Activated T-helper 2 cell treated with anti-CD3 and anti-CD28 coated beads, Interferon-gamma antibody, Interleukin-2, Interleukin-4, amounts not matched to agents 10 μg/mL and 5 μg/mL and 100 μg/mL, durations not matched to agents 14 hours and 24 hours and 36 hours (primary cell): ENCODE measurements around the gene CHRM1. TPM values are rescaled to one million over a fixed set of nuclear protein-coding genes. Genes with fewer than 3 reads are reported as not detected.

ENCODE experiments used
- DNase-seq: peaks from one replicate; pipeline ENCODE4 v3.0.0; 2021; ENCODE audit warnings: low spot score
- H3K27ac Mint-ChIP-seq: one replicate; pipeline ENCODE4 v1.8.0; 2021; ENCODE audit warnings: mixed read lengths
- H3K27me3 Mint-ChIP-seq: one replicate; pipeline ENCODE4 v1.8.0; 2021; ENCODE audit warnings: low read depth, mixed read lengths
- H3K36me3 Mint-ChIP-seq: one replicate; pipeline ENCODE4 v1.8.0; 2021; ENCODE audit warnings: low read depth, mixed read lengths
- H3K4me1 Mint-ChIP-seq: one replicate; pipeline ENCODE4 v1.8.0; 2021; ENCODE audit warnings: low read depth, mixed read lengths
- H3K4me3 Mint-ChIP-seq: one replicate; pipeline ENCODE4 v1.8.0; 2021; ENCODE audit warnings: low read depth, mild to moderate bottlenecking, moderate library complexity, mixed read lengths
- H3K9me3 Mint-ChIP-seq: one replicate; pipeline ENCODE4 v1.8.0; 2021; ENCODE audit warnings: mixed read lengths
- intact Hi-C: fragments of 100-400 bp; cut with micrococcal nuclease; formaldehyde crosslinking; loops from one replicate; pipeline ENCODE4 v1.15.1; 2023
- total RNA-seq: library from RNA; stranded (reverse); gene quantifications from 2 replicates; pipeline ENCODE4 v1.2.3, GENCODE V29; 2022

Gene CHRM1
- total RNA-seq, 1 donor from 2014 or later, result not detected

- H3K4me1 Mint-ChIP-seq, result peaks cover 9% of the 10 kb centered on the region
- intact Hi-C loops, result loop anchor here (10.0 kb wide), 1 partner anchor 1418 kb away; the partner anchor contains the start of gene LRRC10B
- DNase-seq, result no peak
Observed at GRCh38 chr11:62922653-62923431, 1.7 kb upstream of the CHRM1 start.

GRCh38 chr11:62922189-62922589, 1.0 kb upstream of the CHRM1 start:
- Mint-ChIP-seq H3K9me3 (no peaks in the 10 kb centered on the region), H3K4me1 (peaks cover 9% of the 10 kb centered on the region), H3K36me3 (no peaks in the 10 kb centered on the region), H3K4me3 (no peak overlapping the region), H3K27ac (no peak overlapping the region), H3K27me3 (peaks cover 66% of the 10 kb centered on the region)
- intact Hi-C loops, result loop anchor here (10.0 kb wide), 1 partner anchor 1417 kb away; the partner anchor contains the start of gene LRRC10B
- DNase-seq, result no peak

More at GRCh38 chr11:62922653-62923431, 1.7 kb upstream of the CHRM1 start:
- no peaks in the 10 kb centered on the region for H3K9me3 Mint-ChIP-seq
- H3K27ac Mint-ChIP-seq, result no peak overlapping the region
- H3K27me3 Mint-ChIP-seq, result peaks cover 73% of the 10 kb centered on the region
- no peak overlapping the region for H3K4me3 Mint-ChIP-seq
- no peaks in the 10 kb centered on the region for H3K36me3 Mint-ChIP-seq

- Mint-ChIP-seq H3K4me1 (peaks cover 9% of the 10 kb centered on the region), H3K9me3 (no peaks in the 10 kb centered on the region), H3K27me3 (peaks cover 64% of the 10 kb centered on the region), H3K36me3 (no peaks in the 10 kb centered on the region), H3K4me3 (no peak overlapping the region), H3K27ac (no peak overlapping the region)
- intact Hi-C loops, result loop anchor here (10.0 kb wide), 1 partner anchor 1417 kb away; the partner anchor contains the start of gene LRRC10B
- no peak for DNase-seq
Observed at GRCh38 chr11:62921573-62922188, 518 bp upstream of the CHRM1 start.

DNA sequence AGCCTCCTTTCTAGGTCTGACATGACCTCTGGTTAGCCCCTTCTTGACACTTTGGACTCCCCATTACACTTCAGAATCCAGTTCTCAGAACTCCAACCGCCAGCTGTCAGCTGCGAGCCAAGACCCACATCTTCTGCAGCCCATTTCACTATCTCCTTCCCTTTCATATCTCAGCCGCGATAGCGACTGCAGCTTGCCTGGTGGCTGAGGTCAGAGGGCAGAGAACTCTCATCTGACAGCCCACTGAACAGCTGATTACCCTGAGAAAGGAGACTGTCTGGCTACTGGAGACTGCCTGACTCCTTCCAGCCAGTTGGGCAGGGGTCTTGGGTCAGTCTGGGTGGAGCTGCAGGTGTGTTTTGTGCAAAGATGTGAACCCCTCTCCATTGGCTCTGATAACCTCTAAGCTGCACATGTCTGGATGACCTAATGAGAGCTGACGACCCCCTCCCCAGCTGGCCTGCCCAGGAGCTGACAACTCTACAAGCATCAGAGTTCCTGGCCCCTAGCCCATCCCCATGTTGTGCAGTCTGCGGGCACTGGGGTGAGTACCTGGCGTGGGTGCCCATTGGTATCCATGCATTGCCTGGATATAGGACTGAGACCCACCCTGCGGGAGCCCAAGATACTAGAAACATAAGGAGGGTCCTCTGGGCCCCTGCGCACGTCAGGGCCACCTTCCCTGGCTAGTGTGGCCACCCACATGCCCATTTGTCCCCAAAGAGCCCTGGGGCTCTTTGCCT, 1.1 kb downstream of the CHRM1 start:
- Mint-ChIP-seq H3K9me3 (no peaks in the 10 kb centered on the region), H3K4me3 (no peak overlapping the region), H3K36me3 (no peaks in the 10 kb centered on the region), H3K27me3 (peaks cover 52% of the 10 kb centered on the region), H3K4me1 (peaks cover 5% of the 10 kb centered on the region), H3K27ac (no peak overlapping the region)
- DNase-seq, result no peak
- intact Hi-C loops, result loop anchor here (10.0 kb wide), 1 partner anchor 1415 kb away; the partner anchor contains the start of gene LRRC10B

- no peaks in the 10 kb centered on the region for H3K36me3 Mint-ChIP-seq
- H3K27me3 Mint-ChIP-seq, result peaks cover 51% of the 10 kb centered on the region
- no peak for DNase-seq
- peaks cover 5% of the 10 kb centered on the region for H3K4me1 Mint-ChIP-seq
- no peak overlapping the region for H3K4me3 Mint-ChIP-seq
- H3K9me3 Mint-ChIP-seq, result no peaks in the 10 kb centered on the region
- intact Hi-C loops, result no loop called here
- no peak overlapping the region for H3K27ac Mint-ChIP-seq
Observed at GRCh38 chr11:62919476-62919875, 1.7 kb downstream of the CHRM1 start.

GRCh38 chr11:62918531-62918930, 2.6 kb downstream of the CHRM1 start:
- no peaks in the 10 kb centered on the region for H3K9me3 Mint-ChIP-seq
- no peak for DNase-seq
- no peak overlapping the region for H3K4me3 Mint-ChIP-seq
- no peaks in the 10 kb centered on the region for H3K36me3 Mint-ChIP-seq
- intact Hi-C loops, result no loop called here
- no peak overlapping the region for H3K27ac Mint-ChIP-seq
- peaks cover 2% of the 10 kb centered on the region for H3K4me1 Mint-ChIP-seq
- H3K27me3 Mint-ChIP-seq, result peaks cover 43% of the 10 kb centered on the region

DNA sequence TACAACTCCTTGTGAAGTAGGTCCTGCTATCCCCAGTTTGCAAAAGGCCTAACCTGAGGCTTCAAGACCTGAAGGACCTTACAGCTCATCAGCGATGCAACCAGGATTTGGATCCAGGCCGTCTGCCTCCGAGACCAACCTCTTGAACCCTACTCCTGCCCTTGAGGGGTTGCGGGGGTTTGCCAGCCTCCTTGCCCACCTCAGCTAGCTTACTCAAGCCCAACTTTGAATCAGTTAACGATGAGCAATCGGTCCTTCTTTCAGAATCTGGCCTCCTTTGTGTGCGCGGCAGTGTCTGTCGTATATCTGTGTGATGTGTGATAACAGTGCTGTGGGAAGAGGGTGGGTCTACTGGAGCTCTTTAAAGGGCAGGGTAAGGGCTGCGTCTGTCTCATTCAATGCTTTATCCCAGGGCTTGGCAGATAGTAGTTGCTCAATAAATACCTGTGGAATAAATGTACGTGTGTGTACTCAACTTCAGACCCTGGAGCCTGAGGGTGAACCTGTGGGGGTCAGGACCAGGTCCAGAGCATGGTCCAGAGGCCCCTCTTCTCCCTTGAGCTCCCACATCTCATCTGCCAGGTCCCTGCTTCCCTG, 3.2 kb downstream of the CHRM1 start:
- H3K4me3 Mint-ChIP-seq, result no peak overlapping the region
- H3K27ac Mint-ChIP-seq, result no peak overlapping the region

DNA sequence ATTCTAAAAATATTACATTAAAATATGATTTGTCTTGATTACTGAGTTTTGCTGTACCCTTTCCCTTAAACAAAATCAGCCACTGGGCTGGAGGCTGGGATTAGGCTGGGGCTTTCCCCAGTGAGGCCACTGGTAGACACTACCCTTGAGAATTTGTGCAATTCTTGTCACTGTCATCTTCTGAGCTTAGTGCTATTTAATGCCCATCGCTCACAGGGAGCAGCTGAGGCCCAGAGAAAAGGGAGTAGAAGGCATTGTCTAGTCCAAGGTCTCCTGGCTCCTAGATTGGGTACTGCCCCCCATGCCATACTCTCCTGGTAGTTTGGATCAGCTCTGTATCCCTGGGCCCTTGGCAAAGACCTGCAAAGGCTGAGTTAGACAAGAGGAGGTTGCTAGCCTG, 6.7 kb downstream of the CHRM1 start:
- intact Hi-C loops, result no loop called here
- Mint-ChIP-seq H3K27me3 (peaks cover 14% of the 10 kb centered on the region), H3K4me3 (no peak overlapping the region), H3K27ac (no peak overlapping the region), H3K9me3 (no peaks in the 10 kb centered on the region), H3K4me1 (peaks cover 5% of the 10 kb centered on the region), H3K36me3 (no peaks in the 10 kb centered on the region)
- DNase-seq, result no peak

More for the DNA sequence above, 3.2 kb downstream of the CHRM1 start:
- Mint-ChIP-seq H3K9me3 (no peaks in the 10 kb centered on the region), H3K27me3 (peaks cover 37% of the 10 kb centered on the region), H3K36me3 (no peaks in the 10 kb centered on the region), H3K4me1 (peaks cover 2% of the 10 kb centered on the region)
- intact Hi-C loops, result no loop called here
- no peak for DNase-seq

GRCh38 chr11:62912268-62912667, 8.9 kb downstream of the CHRM1 start:
- no peak overlapping the region for H3K27ac Mint-ChIP-seq
- no peak overlapping the region for H3K4me3 Mint-ChIP-seq

DNA sequence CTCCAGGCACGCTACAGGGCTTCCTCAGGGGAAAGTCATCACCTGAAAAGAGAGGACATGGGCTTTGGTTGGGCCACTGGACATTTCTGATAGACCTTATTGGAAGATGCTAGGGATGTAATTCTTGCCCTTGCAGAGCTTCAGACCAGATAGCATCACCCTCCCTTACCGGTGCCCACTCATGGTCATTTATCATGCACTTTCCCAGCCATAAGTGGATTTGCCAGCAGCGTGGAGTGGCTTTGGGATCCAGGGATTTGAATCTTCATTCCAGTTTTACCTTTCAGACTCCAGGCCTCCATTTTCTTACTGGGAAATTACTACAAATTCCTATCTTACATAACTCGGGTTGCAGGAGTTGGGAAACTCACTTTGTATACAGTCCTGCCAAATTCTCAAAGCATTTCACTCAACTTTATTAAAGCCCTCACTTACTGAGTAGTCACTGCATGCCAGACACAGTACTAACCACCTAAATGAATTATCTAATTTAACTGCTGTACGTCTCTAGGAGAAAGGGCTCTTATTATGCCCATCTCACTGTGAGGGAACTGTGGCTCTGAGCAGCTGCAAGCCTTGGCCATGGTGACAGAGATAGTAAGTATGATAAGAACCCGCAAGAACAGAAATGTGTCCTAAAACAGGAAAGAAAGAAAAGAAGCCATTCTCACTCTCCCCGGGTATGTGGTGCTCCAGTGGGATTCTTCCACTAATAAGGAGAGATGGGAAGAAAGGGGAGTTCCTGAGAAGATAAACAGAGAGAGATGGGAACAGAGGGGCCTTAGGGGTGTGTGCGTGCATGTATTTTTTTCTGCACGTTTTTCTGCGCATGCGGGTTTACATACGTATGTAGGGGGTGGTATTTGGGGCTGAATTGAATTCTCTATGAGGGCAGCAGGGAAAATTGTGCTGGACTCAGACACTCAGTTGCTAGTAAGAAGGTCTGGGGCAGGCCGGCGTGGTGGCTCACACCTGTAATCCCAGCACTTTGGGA, 9.7 kb downstream of the CHRM1 start:
- Mint-ChIP-seq H3K4me3 (no peak overlapping the region), H3K4me1 (peaks cover 5% of the 10 kb centered on the region), H3K27ac (no peak overlapping the region), H3K9me3 (no peaks in the 10 kb centered on the region), H3K36me3 (no peaks in the 10 kb centered on the region), H3K27me3 (peaks cover 7% of the 10 kb centered on the region)
- intact Hi-C loops, result no loop called here
- DNase-seq, result no peak

More at GRCh38 chr11:62912268-62912667, 8.9 kb downstream of the CHRM1 start:
- Mint-ChIP-seq H3K27me3 (peaks cover 7% of the 10 kb centered on the region), H3K9me3 (no peaks in the 10 kb centered on the region), H3K36me3 (no peaks in the 10 kb centered on the region), H3K4me1 (peaks cover 5% of the 10 kb centered on the region)
- intact Hi-C loops, result no loop called here
- no peak for DNase-seq

- Mint-ChIP-seq H3K27me3 (peaks cover 8% of the 10 kb centered on the region), H3K27ac (no peak overlapping the region), H3K36me3 (no peaks in the 10 kb centered on the region), H3K9me3 (no peaks in the 10 kb centered on the region), H3K4me1 (peaks cover 8% of the 10 kb centered on the region), H3K4me3 (no peak overlapping the region)
- no peak for DNase-seq
- intact Hi-C loops, result no loop called here
Observed at GRCh38 chr11:62910141-62910882, 10.9 kb downstream of the CHRM1 start.
